Keratinocyte (primary cell): Measurements from ENCODE around the gene PTPN6.

ENCODE experiments used
- EZH2 ChIP-seq: IDR thresholded peaks from one replicate; pipeline ENCODE4 v1.6.1; 2012; ENCODE audit warnings: inconsistent platforms, mild to moderate bottlenecking, low read length, moderate library complexity
- TF ChIP-seq, protein P1 (sequence below), 3 experiments: IDR thresholded peaks in 1 of 3; conservative IDR thresholded peaks in 1 of 3; optimal IDR thresholded peaks in 1 of 3; 2 replicates in 2 of 3; 3 replicates in 1 of 3; pipeline versions ENCODE3 to v1.5.1; 2011; ENCODE audit warnings: low read length in 3 of 3, mild to moderate bottlenecking in 3 of 3, moderate library complexity in 2 of 3, control low read depth in 1 of 3, inconsistent platforms in 1 of 3; ENCODE audit not compliant: insufficient read depth in 2 of 3; ENCODE audit errors: extremely low read depth in 1 of 3

DNA sequence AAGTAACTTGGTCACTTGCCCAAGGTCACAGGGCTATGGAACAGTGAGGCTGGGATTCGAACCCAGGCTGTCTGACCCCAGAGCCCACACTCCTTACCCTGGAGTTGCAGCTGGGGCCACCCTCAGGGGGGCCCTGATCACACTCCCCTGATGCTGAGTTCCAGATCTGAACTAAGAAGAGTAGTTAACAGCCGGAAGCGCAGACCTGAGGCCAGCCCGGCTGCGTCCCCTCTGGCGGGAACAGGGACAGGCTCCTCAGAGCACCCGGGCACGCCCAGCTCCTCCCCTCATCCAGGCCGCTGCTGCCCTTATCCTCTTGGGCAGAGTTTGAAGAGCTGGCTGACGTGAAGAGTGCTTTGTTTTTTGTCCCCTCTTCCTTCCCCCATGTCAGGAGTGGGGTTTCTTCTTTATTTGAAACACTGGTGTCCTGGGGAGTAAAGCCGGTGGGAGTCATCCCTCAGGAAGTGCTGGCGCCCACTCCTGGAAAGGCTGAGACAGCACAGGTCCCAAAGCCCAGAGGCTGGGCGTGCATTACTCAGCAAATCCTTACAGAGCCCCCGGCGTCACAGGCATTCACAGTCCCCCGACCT, 10.6 kb downstream of the PTPN6 start:
- TF ChIP-seq, protein P1, sequence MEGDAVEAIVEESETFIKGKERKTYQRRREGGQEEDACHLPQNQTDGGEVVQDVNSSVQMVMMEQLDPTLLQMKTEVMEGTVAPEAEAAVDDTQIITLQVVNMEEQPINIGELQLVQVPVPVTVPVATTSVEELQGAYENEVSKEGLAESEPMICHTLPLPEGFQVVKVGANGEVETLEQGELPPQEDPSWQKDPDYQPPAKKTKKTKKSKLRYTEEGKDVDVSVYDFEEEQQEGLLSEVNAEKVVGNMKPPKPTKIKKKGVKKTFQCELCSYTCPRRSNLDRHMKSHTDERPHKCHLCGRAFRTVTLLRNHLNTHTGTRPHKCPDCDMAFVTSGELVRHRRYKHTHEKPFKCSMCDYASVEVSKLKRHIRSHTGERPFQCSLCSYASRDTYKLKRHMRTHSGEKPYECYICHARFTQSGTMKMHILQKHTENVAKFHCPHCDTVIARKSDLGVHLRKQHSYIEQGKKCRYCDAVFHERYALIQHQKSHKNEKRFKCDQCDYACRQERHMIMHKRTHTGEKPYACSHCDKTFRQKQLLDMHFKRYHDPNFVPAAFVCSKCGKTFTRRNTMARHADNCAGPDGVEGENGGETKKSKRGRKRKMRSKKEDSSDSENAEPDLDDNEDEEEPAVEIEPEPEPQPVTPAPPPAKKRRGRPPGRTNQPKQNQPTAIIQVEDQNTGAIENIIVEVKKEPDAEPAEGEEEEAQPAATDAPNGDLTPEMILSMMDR (optimal IDR thresholded peaks at IDR 0.05 in 1 of 3, IDR thresholded peaks at IDR 0.05 in 1 of 3, conservative IDR thresholded peaks at IDR 0.05 in 1 of 3; ENCODE audit: extremely low read depth in 1 of 3, insufficient read depth in 2 of 3, low read length in 3 of 3), result peak in 2 of 3 experiments; percentile 41 to 74
- no peak for TF ChIP-seq EZH2
